HL-60/S4 treated with phorbol 12-myristate 13-acetate at 8.2 ng/mL for 4 days and 3 days (cell line): ENCODE data around the gene AXDND1.

Experiments
- in situ Hi-C: fragments of 300-500 bp; cut with MboI; formaldehyde crosslinking; loops from 2 replicates; pipeline ENCODE4 v1.15.0; 2022; ENCODE audit warnings: low sequenced_read_pairs

The AXDND1 gene, protein sequence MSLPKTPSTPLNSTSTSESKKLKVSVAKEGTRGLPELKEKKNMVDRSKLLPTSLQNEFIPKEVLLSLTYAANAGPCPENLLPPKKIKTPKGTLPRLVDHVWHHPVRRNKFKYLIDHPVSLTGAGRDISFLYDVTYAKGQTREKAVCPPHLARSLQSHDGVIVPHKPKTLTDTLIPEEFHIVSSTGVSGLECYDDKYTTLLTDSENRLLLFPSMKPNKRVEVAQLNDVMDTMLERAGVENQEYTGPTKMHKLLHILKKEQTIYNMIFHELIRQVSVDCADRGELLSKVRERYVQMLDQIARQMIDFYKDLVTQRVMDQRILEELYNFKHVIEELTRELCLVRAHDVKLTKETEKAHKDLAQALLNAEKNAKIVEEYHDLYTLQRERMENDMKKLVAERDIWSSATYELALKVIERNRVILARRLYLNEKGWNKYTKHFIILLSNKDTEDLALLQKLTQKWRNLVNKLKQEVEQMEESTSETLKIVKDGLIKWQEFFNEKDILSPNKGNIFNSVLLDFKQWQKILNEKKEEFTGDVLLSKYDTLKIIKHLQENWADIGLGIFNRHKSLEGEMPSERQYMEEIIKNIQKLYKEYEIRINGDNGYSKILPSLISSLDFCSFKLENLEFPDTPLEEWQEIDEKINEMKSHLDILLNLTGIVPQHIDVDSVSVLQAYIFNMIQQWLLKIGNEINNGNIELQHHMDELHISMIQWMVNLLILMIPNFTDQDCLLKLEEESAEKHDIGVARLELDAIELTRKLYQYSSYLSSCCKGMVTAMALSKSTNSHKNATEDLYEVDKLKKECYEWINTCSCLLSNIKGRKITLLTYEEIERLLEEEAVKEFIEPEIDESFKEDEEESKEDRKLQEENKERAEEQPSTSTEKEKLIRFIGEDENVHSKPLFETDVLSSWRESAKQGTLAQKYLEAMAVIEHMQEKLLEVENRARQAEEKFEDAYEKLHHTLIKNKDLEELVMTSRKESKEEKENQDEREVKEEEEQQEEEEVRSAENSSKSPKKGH

DNA sequence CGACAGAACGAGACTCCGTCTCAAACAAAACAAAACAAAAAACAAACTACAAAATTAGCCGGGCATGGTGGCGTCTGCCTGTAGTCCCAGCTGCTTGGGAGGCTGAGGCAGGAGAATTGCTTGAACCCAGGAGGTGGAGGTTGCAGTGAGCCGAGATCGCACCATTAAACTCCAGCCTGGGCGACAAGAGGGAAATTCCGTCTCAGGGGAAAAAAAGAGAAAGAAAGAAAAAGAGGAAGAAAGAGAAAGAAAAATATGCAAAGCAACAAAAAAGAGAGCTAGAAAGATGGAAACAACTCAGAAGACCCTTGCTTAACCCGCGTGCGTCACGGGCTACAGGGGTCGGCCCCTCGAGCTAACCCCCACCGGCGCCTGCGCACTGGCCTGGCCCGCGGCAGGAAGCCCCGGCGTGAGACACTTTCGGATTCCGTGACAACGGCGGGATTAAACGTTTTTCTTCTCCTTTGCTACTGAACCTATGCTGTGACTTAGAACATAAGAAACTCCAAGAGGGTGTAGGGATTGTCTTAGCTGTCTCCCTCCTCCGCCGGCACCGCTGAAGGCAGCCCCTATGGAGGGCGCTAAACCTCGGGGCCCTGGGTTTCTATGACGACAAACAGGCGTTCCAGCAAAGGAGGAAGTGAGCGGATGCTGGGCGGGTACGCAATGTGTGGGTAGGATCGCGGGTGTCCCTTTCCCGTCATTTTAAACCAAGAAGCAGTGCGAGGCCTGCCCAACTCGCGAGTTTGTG is at the start of gene AXDND1:
AXDND1 (plus strand) TSS at position 630 of the 751 bp plus-strand sequence. CDS start 539 bp downstream, outside the sequence.
- in situ Hi-C loops: loop anchor here (25.0 kb wide), 2 partner anchors 278 to 828 kb away; partner anchors contain the start of gene TOR3A

DNA sequence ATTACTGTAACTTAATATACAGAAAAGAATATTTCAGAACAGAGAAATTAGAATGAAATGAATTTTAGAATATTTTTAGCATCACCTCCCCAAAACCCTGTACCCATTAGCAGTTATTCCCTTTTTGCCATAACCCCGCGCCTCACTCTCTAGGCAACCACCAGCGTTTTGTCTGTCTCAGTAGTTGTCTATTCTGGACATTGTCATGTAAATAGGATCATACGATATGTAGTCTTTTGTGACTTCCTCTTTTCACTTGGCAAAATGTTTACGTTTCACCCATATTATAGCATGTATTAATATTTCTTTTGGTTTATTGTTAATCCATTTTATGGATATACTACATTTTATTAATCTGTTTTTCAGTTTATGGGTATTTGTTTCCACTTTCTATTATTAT is 47.3 kb upstream of the AXDND1 start:
- in situ Hi-C loops: no loop called here

- in situ Hi-C loops: no loop called here
Measured at GRCh38 chr1:179321533-179322216, 44.1 kb upstream of the AXDND1 start.

GRCh38 chr1:179322557-179322956 is 43.2 kb upstream of the AXDND1 start:
- in situ Hi-C loops: no loop called here

DNA sequence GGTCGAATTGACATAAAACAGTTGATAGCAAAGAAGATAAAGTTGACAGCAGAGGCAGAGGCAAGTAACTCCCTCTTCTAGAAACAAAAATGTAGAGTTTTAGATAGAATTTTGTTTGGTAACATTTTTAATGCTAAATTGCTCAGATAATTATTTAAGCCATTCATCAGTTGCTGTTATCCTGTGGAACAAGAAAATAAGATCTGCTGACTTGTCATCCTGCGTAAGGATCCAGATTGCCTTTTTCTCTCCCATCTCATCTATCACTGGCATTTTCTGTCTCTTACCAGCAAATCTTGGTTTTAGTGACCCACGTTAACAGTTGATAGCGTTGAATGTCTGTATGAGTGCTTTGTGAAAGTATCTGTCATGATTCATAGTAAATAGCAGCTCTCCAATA is 42.3 kb upstream of the AXDND1 start:
- in situ Hi-C loops: no loop called here

DNA sequence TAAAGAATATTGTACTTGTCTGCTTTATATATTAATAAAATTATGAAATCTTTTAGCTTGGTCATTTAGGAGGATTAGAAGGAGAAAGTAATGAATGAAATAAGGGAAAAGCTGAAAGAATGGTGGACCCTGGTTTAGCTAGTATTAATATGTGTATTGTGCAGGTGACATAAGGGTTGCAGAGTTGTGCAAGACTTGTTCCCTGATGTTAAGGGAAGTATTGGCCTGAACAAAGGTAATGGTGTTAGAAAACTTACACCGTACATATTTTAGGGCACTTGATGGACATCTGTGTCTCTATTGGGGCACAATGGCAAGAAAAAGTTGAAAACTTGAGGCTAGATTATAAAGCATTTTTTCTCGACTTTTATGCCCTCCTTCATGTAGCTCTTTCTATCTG is 39.9 kb upstream of the AXDND1 start:
- in situ Hi-C loops: no loop called here

GRCh38 chr1:179326746-179327145 is 39.0 kb upstream of the AXDND1 start:
- in situ Hi-C loops: no loop called here

- in situ Hi-C loops: no loop called here
Measured at GRCh38 chr1:179327196-179327595, 38.6 kb upstream of the AXDND1 start.

- in situ Hi-C loops: no loop called here
Measured at GRCh38 chr1:179327679-179328078, 38.1 kb upstream of the AXDND1 start.

DNA sequence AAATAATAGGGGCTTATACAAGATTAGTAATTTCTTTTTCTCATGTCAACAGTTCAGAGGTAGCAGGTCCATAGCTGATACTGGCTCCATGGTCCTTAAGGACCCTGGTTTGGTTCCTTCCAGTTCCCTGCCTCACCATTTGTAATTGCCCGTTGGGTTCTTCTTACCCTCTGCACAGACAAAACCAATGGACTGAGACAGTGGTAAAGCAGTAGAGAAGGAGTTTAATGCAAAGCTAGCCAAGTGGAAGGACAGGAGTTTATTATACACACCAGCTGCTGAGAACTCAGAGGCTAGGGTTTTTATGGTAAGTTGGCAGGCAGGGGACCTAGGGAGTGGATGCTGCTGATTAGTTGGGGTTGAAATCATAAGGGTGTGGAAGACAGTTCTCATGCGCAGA is 35.9 kb upstream of the AXDND1 start:
- in situ Hi-C loops: no loop called here

DNA sequence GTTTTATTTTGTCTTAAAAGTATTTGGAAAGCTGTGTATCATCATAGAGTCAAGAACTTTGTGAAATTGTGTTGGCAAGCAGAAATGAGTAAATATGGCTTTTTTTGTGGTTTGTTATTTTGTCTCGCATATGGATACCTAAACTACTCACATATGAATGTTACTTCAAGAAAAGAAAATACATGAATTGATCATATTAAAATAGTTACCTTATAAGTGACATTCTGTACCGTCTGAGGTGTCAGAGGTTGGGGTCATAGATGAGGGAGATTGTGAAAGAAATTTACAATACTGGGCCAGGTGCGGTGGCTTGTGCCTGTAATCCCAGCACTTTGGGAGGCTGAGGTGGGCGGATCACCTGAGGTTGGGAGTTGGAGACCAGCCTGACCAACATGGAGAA is 31.3 kb upstream of the AXDND1 start:
- in situ Hi-C loops: no loop called here

- in situ Hi-C loops: no loop called here
Measured at GRCh38 chr1:179337288-179337687, 28.5 kb upstream of the AXDND1 start.

GRCh38 chr1:179337942-179338560 is 27.7 kb upstream of the AXDND1 start:
- in situ Hi-C loops: no loop called here

DNA sequence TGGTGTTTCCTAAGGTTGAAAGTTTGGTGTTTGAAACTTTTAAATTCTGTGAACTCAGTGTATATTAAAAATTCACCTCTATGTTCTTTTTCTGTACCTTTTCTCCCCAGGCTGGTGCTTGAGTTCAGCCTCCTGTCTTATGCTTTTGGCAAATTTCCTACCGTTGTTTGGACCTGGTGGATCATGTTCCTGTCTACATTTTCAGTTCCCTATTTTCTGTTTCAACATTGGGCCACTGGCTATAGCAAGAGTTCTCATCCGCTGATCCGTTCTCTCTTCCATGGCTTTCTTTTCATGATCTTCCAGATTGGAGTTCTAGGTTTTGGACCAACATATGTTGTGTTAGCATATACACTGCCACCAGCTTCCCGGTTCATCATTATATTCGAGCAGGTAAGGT is 24.9 kb upstream of the AXDND1 start:
- in situ Hi-C loops: no loop called here

DNA sequence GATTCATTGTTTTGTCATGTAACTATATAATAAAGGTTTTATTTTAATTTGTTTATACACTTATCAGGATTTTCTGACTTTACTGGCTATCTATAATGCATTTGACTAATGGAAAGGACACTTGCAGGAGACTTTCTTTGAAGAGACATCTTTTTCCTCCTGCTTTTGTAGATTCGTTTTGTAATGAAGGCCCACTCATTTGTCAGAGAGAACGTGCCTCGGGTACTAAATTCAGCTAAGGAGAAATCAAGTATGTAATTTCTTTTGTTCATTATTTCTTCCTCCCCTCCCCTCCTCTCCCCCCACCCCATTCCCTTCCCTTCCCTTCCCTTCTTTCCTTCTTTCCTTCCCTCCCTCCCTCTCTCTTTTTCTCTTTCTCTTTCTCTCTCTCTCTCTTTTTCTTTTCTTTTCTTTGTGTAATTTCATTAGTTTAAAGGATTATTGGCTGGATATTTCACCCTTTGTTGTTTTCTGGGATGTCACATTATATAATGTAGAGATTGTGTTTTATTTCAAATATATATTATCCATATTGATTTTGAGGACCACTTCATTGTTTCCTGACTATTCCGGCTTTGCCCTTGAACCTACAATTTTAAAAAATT is 23.7 kb upstream of the AXDND1 start:
- in situ Hi-C loops: no loop called here

- in situ Hi-C loops: no loop called here
Measured at GRCh38 chr1:179342740-179343404, 22.9 kb upstream of the AXDND1 start.

DNA sequence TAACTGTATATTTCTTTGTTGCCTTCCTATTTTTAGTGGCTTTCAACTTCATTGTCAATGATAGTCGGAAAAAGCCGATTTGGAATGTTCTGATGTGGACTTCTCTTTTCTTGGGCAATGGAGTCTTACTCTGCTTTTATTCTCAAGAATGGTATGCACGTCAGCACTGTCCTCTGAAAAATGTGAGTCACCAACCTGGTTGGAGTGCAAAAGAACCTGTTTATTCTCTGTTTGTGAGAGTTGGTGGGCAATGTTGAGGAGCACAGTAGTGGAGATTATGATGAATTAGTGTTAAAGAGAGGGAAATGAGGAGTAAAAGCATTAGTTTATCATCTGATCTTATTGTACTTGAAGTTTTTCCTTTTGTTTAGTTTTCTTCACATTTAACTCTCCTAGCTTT is 14.5 kb upstream of the AXDND1 start:
- in situ Hi-C loops: loop anchor here (25.0 kb wide), 2 partner anchors 264 to 814 kb away; partner anchors contain the start of gene TOR3A

DNA sequence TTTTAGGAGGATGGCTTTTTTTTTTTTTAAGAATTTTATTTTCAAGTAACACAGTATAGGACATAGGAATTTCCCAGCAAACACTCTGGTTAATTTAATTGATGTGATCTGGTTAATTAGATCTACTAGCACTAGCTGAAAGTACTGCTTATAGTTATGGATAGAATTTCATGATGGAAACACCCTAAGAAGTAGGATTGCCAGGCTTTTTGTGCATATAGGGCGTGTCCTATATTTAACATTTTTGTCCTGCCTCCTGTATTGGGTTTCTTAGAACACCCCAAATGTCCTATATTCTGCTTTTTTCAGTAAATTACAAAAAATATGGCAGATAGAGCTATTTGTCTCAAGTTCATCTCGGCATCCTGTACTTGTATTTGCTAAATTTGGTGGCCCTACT is 13.5 kb upstream of the AXDND1 start:
- in situ Hi-C loops: loop anchor here (25.0 kb wide), 2 partner anchors 265 to 815 kb away; partner anchors contain the start of gene TOR3A

GRCh38 chr1:179353546-179353945 is 12.2 kb upstream of the AXDND1 start:
- in situ Hi-C loops: loop anchor here (25.0 kb wide), 2 partner anchors 266 to 816 kb away; partner anchors contain the start of gene TOR3A
